ENCODE measurements around the gene HIF3A.
"Not testable (repeated sequence)": the region's sequence is repeated elsewhere in the genome, so short reads cannot be mapped to it uniquely, and the experiment has no call there.

The HIF3A gene

GRCh38 chr19:46361915-46362314 is 65.1 kb downstream of the HIF3A start:
- no peak for FAIRE-seq

- no peak for FAIRE-seq
Measured at GRCh38 chr19:46364359-46364758, 67.5 kb downstream of the HIF3A start.

GRCh38 chr19:46365561-46365960 is 68.7 kb downstream of the HIF3A start:
- no peak for FAIRE-seq

- no peak for FAIRE-seq
Measured at GRCh38 chr19:46366620-46367292, 69.9 kb downstream of the HIF3A start.

GRCh38 chr19:46367426-46367825 is 70.6 kb downstream of the HIF3A start:
- no peak for FAIRE-seq

GRCh38 chr19:46368116-46368515 is 71.3 kb downstream of the HIF3A start:
- FAIRE-seq, result no peak

- peak; percentile 17 for FAIRE-seq
Measured at GRCh38 chr19:46369817-46370216, 73.0 kb downstream of the HIF3A start.

GRCh38 chr19:46371371-46371901 is 74.6 kb downstream of the HIF3A start:
- no peak for FAIRE-seq

- no peak for FAIRE-seq
Measured at GRCh38 chr19:46372901-46373490, 76.2 kb downstream of the HIF3A start.

- peak; percentile 9 for FAIRE-seq
Measured at GRCh38 chr19:46373491-46374359, 76.9 kb downstream of the HIF3A start.

GRCh38 chr19:46374536-46375475 is 78.0 kb downstream of the HIF3A start:
- FAIRE-seq, result no peak

GRCh38 chr19:46375476-46376067 is 78.7 kb downstream of the HIF3A start:
- not testable (repeated sequence) for FAIRE-seq

- no peak for FAIRE-seq
Measured at GRCh38 chr19:46376241-46377153, 79.7 kb downstream of the HIF3A start.

GRCh38 chr19:46378268-46378667 is 81.4 kb downstream of the HIF3A start:
- peak; percentile 99 for FAIRE-seq

- no peak for FAIRE-seq
Measured at GRCh38 chr19:46380690-46381089, 83.8 kb downstream of the HIF3A start.

- FAIRE-seq, result no peak
Measured at GRCh38 chr19:46381346-46381745, 84.5 kb downstream of the HIF3A start.

- FAIRE-seq, result no peak
Measured at GRCh38 chr19:46381756-46382345, 85.0 kb downstream of the HIF3A start.

GRCh38 chr19:46383171-46383815 is 86.5 kb downstream of the HIF3A start:
- FAIRE-seq, result no peak

- no peak for FAIRE-seq
Measured at GRCh38 chr19:46383846-46384245, 87.0 kb downstream of the HIF3A start.

- FAIRE-seq, result no peak
Measured at GRCh38 chr19:46384396-46384795, 87.6 kb downstream of the HIF3A start.
